ENCODE measurements around the gene ECHDC3. TPM values are rescaled to one million over a fixed set of nuclear protein-coding genes. Genes with fewer than 3 reads are reported as not detected.

The ECHDC3 gene
- total RNA-seq, 2 donors from 2014 or later: 77.6 to 98.3 TPM

- 92% methylated on average over 13 of the region's 13 CpGs for WGBS
- peaks cover 0 to 10% of the 10 kb centered on the region in 2 donors for H3K36me3 ChIP-seq
- H3K4me1 ChIP-seq (replicated peaks): peaks cover 5% of the 10 kb centered on the region
- H3K27ac ChIP-seq: peak overlapping the region in 1 of 2 donors; percentile 44
- TF ChIP-seq POLR2A (IDR thresholded peaks at IDR 0.05) (no peak), POLR2AphosphoS5 (IDR thresholded peaks at IDR 0.05) (no peak), CTCF (IDR thresholded peaks at IDR 0.05) (no peak)
- no peaks in the 10 kb centered on the region for H3K27me3 ChIP-seq (replicated peaks; ENCODE audit: insufficient read depth)
- H3K4me3 ChIP-seq: no peak overlapping the region
- DNase-seq (ENCODE audit: low spot score): no peak
- no peaks in the 10 kb centered on the region for H3K9me3 ChIP-seq
- intact Hi-C loops (cut with DNase I): loop anchor here (2.0 kb wide), 1 partner anchor 242 kb away; no protein-coding TSS in a partner anchor
Observed at GRCh38 chr10:11758527-11759236, 16.5 kb downstream of the ECHDC3 start.

GRCh38 chr10:11759347-11759746 lies 17.2 kb downstream of the ECHDC3 start:
- no peaks in the 10 kb centered on the region for H3K9me3 ChIP-seq
- 94% methylated on average over 8 of the region's 8 CpGs for WGBS
- no peak for TF ChIP-seq CTCF (IDR thresholded peaks at IDR 0.05)
- DNase-seq (ENCODE audit: low spot score): no peak
- H3K27me3 ChIP-seq (replicated peaks; ENCODE audit: insufficient read depth): no peaks in the 10 kb centered on the region
- H3K4me1 ChIP-seq (replicated peaks): peaks cover 5% of the 10 kb centered on the region
- peaks cover 0 to 10% of the 10 kb centered on the region in 2 donors for H3K36me3 ChIP-seq
- H3K4me3 ChIP-seq: no peak overlapping the region
- intact Hi-C loops (cut with DNase I): loop anchor here (2.0 kb wide), 1 partner anchor 243 kb away; no protein-coding TSS in a partner anchor
- no peak overlapping the region for H3K27ac ChIP-seq

- intact Hi-C loops (cut with DNase I): no loop called here
- no peak overlapping the region for H3K27ac ChIP-seq
- TF ChIP-seq POLR2AphosphoS5 (IDR thresholded peaks at IDR 0.05): no peak
- no peak for TF ChIP-seq POLR2A (IDR thresholded peaks at IDR 0.05)
- no peak for TF ChIP-seq CTCF (IDR thresholded peaks at IDR 0.05)
- H3K4me1 ChIP-seq (replicated peaks): peaks cover 5% of the 10 kb centered on the region
- DNase-seq (ENCODE audit: low spot score): no peak
- H3K36me3 ChIP-seq: peaks cover 0 to 10% of the 10 kb centered on the region in 2 donors
- H3K27me3 ChIP-seq (replicated peaks; ENCODE audit: insufficient read depth): no peaks in the 10 kb centered on the region
- no peaks in the 10 kb centered on the region for H3K9me3 ChIP-seq
- no peak overlapping the region for H3K4me3 ChIP-seq
- WGBS: 90% methylated on average over 8 of the region's 8 CpGs
Observed at GRCh38 chr10:11760151-11760550, 18.0 kb downstream of the ECHDC3 start.

GRCh38 chr10:11760861-11761260 lies 18.7 kb downstream of the ECHDC3 start:
- TF ChIP-seq POLR2AphosphoS5 (IDR thresholded peaks at IDR 0.05) (no peak), POLR2A (IDR thresholded peaks at IDR 0.05) (no peak), CTCF (IDR thresholded peaks at IDR 0.05) (no peak)
- Histone ChIP-seq H3K4me3 (no peak overlapping the region), H3K36me3 (peaks cover 0 to 10% of the 10 kb centered on the region in 2 donors), H3K27me3 (replicated peaks; ENCODE audit: insufficient read depth) (no peaks in the 10 kb centered on the region), H3K9me3 (no peaks in the 10 kb centered on the region), H3K27ac (no peak overlapping the region), H3K4me1 (replicated peaks) (peaks cover 5% of the 10 kb centered on the region)
- no peak for DNase-seq (ENCODE audit: low spot score)
- WGBS: 74% methylated on average over 7 of the region's 7 CpGs
- intact Hi-C loops (cut with DNase I): no loop called here

- no peaks in the 10 kb centered on the region for H3K9me3 ChIP-seq
- H3K4me3 ChIP-seq: no peak overlapping the region
- DNase-seq (ENCODE audit: low spot score): no peak
- H3K27ac ChIP-seq: no peak overlapping the region
- intact Hi-C loops (cut with DNase I): no loop called here
- WGBS: 99% methylated on average over 6 of the region's 6 CpGs
- TF ChIP-seq CTCF (IDR thresholded peaks at IDR 0.05): no peak
- TF ChIP-seq POLR2A (IDR thresholded peaks at IDR 0.05): no peak
- TF ChIP-seq POLR2AphosphoS5 (IDR thresholded peaks at IDR 0.05): no peak
- H3K36me3 ChIP-seq: peaks cover 0 to 10% of the 10 kb centered on the region in 2 donors
- H3K4me1 ChIP-seq (replicated peaks): peaks cover 5% of the 10 kb centered on the region
- no peaks in the 10 kb centered on the region for H3K27me3 ChIP-seq (replicated peaks; ENCODE audit: insufficient read depth)
Observed at GRCh38 chr10:11761431-11761830, 19.2 kb downstream of the ECHDC3 start.

Measured in prostate gland (tissue), 2 donors.